CD4-positive, alpha-beta T cell treated with Interleukin-4 for 4 hours (primary cell): ENCODE measurements around the gene SH3GL1.
A peak's percentile ranks its signal among the peaks of the same experiment; 100 is the strongest.
"Not testable (repeated sequence)": the region's sequence is repeated elsewhere in the genome, so short reads cannot be mapped to it uniquely, and the experiment has no call there.

Experiments
- DNase-seq: peaks from one replicate; pipeline ENCODE4 v3.0.0-alpha.2; 2020

SH3GL1 gene

DNA sequence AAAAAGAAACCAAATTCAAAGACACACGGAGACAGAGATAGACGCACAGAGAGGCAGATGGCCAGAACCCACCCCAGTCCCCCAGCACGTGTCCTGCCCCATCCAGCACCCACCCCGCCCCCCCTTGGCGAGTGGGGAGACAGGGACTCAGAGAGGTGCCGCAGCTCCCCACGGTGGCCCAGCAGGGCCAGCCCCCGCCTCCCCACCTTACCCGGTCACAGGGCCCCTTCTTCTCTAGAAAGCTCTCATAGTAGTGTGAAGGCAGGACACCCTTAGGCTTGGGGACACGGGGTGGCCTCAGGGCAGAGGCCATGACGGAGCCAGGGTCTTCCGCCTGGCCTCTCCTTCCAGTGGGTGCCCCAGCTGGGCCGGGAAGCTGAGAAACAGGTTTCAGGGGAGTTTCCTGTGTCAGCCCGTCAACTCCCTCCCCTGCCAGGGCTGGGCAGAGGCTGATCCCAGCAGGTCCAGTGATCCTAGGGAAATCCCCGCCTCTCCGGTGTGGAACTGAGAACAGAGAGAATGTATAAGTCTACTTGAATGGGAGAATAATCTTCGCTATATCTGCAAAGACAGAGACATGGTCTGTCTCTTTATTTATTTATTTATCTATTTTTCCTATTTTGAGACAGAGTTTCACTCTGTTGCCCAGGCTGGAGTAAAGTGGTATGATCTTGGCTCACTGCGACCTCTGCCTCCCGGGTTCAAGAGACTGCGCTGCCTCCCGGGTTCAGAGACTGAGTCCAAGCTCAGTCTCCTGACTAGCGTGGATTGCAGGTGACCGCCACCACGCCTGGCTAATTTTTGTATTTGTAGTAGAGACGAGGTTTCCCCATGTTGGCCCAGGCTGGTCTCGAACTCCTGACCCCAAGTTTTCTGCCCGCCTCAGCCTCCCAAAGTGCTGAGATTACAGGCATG is 61.6 kb downstream of the SH3GL1 start, which contains the start of gene STAP2:
Gene STAP2, minus strand, starts transcription at position 387 of the 915 bp plus-strand sequence. Its CDS starts 74 bp downstream, at position 313.
- peak; percentile 10 for DNase-seq

DNA sequence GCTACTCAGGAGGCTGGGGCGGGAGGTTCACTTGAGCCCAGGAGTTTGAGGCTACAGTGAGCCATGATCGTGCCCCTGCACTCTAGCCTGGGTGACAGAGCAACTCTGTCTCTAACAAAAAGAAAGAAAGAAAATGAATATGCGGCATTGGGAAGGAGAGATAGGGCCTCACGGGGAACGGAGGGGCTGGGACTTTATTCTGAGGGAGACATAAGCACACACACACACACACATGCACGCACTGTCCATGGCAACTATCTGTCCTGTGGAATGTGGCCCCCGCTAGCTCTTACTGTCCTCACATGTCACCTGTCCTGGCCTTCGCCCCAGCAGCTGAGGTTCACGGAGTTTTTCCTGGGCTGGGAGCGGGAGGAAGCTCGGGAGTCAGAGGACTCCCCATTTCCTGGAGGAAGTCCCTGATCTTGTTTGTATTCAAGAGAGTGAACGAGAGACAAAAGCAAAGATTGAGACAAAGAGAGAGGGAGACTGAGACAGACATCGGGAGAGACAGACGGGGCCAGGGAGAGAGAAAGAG is 62.4 kb downstream of the SH3GL1 start:
- DNase-seq: no peak

DNA sequence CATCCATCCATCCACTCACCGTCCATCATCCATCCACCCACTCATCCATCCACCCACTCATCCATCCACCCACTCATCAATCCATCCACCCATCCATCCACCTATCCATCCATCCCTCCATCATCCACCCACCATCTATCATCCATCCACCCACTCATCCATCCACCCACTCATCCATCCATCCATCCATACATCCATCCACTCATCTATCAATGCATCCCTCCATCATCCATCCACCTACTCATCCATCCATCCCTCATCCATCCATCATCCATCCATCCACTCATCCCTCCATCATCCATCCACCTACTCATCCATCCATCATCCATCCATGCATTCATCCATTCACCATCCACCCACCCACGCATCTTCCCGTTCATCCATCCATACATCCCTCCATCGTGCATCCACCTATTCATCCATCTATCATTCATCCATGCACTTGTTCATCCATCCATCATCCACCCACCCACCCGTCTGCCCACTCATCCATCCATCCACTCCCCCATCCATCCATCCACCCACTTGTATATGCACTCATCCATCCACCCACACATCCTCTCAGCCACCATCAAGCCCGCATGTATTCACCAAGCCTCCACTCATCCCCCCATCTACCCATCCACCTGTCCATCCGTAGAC is 65.3 kb downstream of the SH3GL1 start:
- DNase-seq: no peak

DNA sequence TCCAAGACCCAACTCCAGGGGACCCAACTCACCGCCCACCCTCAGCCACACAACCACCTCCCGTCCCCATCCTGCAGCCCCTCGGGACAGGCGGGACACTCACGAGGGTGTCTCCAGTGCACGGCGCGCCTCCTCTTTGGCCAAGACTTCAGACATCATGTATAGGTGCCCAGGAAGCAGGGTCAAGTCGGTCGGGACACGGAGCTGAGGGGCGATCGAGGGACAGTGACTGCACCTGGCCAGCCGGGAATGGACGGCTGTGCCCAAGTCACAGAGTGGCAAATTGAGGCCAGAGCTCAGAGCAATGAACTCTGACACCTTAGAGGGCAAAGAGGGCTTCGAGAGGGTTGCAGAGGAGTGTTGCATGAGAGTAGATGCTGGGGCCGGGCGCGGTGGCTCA is 70.5 kb downstream of the SH3GL1 start:
- no peak for DNase-seq

DNA sequence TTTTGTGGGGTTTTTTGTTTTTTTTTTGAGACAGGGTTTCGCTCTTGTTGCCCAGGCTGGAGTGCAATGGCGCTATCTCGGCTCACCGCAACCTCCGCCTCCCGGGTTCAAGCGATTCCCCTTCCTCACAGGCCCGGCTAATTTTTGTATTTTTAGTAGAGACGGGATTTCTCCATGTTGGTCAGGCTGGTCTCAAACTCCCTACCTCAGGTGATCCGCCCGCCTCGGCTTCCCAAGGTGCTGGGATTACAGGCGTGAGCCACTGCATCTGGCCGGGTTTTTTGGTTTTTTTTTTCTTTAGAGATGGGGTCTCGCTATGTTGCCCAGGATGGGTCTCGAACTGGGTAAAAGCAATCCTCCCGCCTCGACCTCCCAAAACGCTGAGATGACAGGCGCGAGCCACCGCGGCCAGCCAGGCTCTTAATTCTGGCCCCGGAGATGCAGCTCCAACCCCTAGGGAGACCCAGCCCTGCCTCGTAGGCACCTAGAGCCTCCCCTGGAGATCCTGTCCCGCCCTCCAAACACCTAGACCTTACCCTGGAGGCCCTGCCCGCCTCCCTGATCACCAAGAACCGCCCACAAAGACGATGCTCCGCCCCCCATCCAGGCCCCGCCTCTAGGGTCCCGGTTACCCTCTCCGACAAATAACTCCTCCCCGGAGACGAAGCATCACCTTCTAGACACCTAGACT is 71.2 kb downstream of the SH3GL1 start:
- not testable (repeated sequence) for DNase-seq

DNA sequence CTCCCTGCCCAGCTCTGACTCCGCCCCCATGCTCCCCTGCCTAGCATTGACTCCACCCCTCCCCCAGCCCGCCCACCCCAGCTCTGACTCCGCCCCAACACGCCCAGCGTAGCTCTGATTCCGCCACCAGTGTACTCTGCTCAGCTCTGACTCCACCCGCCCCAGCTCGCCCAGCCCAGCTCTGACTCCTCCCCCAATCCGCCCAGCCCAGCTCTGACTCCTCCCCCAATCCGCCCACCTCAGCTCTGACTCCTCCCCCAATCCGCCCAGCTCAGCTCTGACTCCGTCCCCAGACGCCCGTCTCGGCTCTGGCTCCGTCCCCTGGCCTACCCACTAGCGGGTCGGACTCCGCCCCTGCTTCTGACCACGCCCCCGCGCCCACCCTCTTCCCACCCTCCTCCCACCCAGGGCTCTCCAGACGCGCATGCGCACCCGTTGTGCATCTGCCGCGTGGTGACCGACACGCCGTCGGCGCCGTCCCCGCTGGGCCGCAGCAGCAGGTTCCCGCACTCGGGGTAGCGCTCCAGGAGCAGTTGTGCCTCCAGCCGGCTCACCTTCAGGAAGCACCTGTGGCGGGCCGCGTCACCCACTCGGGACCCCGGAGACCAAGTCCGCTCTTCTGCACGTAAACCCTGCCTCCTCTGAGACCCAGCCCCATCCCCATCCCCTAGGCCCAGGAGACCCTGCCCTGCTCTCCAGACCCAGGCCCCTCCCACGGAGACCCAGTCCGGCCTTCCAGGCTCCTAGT is 71.9 kb downstream of the SH3GL1 start:
- peak; percentile 95 for DNase-seq

DNA sequence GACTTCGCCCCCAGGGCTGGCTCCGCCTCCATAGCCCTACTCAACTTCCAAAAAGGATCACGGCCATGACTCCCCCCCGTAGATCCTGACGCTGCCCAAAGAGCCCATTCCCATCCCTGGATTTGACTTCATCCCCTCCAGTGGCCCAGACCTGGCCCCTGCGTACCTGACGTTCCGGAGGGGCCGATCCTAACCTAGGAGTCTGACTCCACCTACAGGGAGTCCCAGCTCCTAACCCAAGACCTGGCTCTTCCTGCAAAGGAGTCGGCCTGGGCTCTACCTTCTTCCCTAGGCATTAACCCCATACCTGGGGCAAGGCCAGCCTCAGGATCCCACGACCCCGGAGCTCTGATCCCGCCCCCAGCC is 72.5 kb downstream of the SH3GL1 start:
- DNase-seq: no peak

DNA sequence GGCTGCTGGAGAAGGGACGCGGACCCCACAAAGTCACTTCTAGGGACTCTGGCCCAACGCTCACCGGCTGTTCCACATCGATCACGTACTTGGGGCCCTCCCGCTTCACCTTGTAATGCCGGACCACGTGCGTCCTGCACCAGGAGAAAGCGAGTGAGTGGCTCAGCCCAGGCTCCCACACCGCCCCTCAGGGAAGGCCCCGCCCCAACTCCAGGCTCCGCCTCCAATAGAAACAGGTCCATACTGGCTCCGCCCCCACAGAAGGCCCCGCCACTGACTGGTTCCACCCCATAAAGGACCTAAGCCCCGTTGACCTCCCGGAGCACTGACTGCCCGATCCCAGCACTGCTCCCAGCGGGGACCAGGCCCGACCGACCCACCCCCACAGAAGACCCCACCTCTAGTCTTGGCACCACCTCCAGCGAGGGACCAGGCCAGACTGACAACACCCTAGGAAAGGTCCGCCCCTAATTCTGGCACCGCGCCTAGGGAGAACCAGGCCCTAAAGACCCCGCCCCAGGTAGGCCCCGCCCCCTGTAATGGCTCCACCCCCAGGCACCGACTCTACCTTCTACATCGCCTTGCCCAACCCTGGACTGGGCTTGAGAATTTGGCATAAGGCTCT is 73.0 kb downstream of the SH3GL1 start:
- peak; percentile 55 for DNase-seq

DNA sequence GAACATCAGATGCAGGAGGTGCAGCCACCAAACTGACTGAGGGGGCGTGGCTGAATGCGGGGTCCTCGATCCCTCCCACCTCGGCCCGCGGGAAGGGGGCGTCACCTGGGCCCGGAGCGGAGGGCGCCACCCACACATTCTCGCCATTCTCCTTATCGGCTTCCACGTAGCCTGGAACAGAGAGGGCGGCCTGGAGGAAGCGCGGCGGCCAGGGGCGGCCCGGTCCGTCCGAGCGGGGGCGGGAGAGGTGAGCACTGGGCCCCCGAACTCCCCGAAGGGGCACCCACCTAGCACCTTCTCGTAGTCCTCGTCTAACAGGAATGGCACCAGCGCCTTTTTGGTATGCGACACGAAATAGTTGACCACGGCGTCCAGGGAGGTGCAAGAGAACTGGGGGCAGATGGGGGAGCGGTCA is 73.5 kb downstream of the SH3GL1 start:
- DNase-seq: no peak

DNA sequence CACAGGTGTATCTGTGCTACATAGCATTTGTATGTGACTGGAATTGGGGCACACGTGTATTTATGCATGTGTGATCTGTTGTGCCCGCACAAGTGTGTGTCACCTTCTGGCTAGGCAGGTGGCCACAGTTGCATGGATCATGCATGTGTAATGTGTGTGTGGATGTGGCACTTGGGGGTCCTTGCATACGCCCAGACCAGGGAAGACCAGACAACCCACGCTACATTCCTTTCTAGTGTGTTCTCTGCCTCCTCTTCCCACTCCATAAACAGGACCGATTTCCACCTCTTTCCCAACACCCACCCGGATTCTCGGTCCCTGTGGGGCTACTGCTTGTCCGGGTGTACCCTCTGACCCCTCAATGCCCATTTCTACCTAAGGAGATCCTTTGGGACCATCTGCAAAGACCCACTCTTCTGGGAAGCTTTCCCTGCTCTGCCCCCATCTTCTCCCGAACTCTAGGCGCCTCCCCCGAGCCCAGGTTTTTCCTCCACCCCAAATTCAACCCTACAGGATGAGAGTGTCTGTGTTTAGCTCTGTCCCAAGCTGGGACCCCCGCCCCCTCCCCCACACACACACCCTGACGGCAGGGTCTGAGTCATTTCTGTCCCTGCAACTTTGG is 74.0 kb downstream of the SH3GL1 start:
- DNase-seq: no peak

DNA sequence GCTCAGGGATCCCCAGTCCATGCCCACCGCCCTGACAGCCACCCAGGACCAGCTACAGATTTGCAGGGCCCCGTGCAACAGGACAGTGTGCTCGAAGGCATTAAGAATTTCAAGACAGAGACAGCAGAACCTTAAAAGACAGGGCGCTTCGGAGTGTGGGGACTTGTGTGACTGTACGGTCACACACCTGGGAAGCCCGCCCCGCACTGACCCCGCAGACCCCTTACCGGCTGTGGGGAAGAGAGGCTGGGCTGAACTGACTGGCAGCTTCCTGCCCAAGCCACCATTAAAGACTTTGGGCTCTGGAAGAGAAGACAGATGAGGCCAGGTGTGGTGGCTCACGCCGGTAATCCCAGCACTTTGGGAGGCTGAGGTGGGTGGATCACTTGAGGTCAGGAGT is 76.1 kb downstream of the SH3GL1 start:
- DNase-seq: no peak

DNA sequence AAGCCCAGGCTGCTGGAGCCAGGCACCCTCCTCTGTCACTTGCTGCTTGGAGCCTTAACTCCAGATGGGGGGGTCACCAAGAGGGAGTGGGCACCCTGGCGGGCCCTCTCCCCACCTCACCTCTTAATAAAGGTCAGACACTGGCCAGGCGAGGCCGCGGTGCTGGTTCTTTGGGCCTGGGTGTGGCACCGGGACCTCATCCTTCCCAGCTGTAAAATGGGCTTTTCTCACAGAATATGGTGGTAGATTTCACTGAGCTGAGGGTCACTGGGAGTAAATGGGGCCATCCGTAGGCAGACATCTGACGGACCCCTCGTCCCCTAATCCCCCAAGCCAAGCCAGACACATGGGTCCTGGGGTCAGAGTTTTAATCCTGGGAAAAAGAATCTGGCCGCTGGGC is 76.7 kb downstream of the SH3GL1 start:
- DNase-seq: no peak

DNA sequence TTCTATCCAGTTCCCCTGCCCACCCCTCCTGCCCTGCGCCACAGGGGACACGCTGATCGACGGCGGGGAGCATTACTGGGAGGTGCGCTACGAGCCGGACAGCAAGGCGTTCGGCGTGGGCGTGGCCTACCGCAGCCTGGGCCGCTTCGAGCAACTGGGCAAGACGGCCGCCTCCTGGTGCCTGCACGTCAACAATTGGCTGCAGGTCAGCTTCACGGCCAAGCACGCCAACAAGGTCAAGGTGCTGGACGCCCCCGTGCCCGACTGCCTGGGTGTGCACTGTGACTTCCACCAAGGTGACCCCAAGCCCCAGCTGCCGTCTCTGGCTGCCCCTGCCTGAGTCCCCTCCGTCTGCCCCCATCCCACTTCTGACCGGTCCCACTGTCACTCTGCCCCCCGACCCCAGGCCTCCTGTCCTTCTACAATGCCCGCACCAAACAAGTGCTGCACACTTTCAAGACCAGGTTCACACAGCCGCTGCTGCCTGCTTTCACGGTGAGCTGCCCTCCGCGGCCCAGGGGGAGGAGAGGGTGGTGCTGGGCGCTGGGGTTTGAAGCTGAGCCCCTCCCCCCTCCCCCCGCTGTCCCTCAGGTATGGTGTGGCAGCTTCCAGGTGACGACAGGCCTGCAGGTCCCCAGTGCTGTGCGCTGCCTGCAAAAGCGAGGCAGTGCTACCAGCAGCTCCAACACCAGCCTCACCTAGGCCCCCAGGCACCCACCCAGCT is 77.2 kb downstream of the SH3GL1 start:
- no peak for DNase-seq

DNA sequence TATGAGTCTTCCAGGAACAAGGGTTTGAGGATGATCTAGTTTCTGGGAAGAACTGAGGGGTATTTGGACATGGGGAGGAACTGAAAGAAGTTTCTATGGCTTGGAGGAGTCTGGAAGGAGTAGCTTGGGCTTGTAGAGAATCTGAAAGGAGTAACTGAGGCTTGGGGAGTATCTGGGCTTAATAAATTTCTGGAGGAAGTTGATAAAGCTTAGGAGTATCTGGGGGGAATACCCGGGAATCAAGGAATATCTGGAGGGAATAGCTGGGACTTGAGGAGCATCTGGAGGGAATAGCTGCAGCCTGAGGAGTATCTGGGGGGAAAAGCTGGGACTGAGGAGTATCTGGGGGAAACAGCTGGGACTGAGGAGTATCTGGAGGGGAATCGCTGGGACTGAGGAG is 79.9 kb downstream of the SH3GL1 start:
- no peak for DNase-seq

DNA sequence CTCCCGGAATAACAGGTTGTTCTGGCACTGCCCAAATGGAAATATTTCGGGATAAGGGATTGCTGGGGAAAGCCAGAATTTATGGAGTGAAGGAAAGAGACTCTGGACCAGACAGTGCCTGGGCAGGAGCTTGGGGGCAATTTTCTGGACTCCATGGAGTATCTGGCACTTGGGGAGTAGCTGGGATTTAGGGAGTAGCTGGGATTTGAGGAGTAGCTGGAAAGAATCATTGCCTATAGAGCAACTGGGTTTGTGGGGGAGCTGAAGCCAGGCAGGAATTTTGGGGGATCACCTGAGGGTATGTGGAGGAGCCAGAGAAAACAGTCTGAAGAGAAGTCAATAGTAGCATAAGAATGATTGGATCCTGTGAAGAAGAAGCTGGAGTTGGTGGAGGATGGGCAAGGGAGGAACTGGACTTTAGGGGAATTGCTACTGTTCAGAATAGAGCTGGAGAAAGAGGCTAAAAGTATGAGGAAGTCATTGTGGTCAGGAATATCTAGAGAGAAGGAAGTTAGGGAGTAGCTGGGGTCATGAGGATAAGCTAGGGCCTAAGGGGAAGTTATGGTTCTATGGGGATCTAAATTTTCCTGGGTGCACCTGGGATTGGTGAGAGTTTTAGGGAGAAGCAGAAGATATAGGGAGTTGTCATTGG is 81.2 kb downstream of the SH3GL1 start:
- no peak for DNase-seq

DNA sequence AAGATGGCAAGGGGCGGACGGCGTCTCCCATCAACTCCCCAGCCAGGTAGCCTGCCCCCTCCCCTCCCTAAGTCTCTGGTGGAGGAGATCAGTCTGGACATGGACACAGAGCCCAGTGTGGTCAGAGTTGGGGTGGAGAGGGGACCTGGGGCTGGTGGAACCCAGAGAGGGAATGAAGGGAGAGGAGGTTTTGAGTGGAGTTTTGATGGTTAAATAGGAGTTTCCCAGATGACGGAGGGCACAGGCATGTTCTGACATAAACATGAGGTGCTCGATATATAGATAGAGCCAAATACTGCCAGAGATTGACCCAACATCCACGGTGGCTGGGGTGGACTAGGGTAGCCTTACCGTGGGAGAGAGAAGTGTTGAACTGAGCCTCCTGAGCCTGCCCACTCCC is 81.9 kb downstream of the SH3GL1 start:
- no peak for DNase-seq

DNA sequence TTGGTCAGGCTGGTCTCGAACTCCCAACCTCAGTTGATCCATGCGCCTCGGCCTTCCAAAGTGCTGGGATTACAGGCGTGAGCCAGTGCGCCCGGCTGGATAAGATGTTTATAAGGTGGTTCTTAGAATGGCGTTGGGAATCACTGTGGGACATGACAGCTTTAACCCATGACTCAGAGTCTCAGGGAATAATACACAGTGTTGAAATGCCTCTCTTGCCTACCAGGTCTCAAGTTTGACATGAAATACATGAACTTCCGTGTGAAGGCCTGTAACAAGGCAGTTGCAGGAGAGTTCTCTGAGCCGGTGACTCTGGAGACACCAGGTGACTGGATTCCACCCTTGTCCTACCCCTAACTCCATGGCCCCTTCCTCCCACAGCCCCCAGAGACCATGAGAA is 83.4 kb downstream of the SH3GL1 start:
- DNase-seq: no peak

DNA sequence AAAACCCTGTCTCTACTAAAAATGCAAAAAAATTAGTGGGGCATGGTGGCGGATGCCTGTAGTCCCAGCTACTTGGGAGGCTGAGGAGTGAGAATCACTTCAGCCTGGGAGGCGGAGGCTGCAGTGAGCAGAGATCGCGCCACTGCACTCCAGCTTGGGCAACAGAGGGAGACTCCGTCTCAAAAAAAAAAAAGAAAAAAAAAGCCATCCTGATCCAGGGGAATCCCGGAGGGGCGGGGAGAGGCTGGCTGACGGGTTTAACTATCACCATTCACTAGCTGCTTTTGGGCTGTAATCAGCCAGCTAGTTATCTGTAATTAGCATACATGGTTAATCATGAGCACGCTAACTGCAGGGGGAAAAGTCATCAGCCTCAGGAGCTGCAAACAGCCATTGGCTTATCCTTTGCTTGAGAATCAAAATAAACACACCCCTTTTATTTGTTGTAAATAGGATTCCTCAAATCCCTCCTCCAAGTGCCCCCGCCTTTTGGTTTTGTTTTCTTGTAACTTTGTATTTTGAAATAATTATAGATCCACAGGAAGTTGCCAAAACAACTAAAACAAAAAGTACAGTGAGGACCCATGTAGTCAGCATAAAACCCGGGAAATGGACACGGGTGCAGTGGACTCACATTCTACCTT is 86.4 kb downstream of the SH3GL1 start:
- DNase-seq: no peak
